Gastroesophageal sphincter (tissue), 3 donors: ENCODE data around the gene RPGRIP1L.

ENCODE experiments used
- CTCF ChIP-seq, 4 experiments: fragments of 200-600 bp in 2 of 4; fragments of 450-650 bp in 2 of 4; sonication (generic) in 1 of 4; IDR thresholded peaks; one replicate each; pipeline ENCODE4 v1.5.1; 2017 to 2019; ENCODE audit warnings: antibody characterized with exemption in 4 of 4, mild to moderate bottlenecking in 2 of 4, moderate library complexity in 2 of 4
- POLR2A ChIP-seq, 2 donors: fragments of 450-650 bp; IDR thresholded peaks; one replicate each; pipeline ENCODE4 v1.6.1; 2017; ENCODE audit warnings: antibody characterized with exemption in 2 of 2, mild to moderate bottlenecking in 2 of 2, moderate library complexity in 1 of 2
- POLR2AphosphoS5 ChIP-seq: sonication (generic); formaldehyde crosslinking; IDR thresholded peaks from one replicate; pipeline ENCODE4 v1.6.1; 2017; ENCODE audit warnings: antibody characterized with exemption

- TF ChIP-seq CTCF (IDR thresholded peaks at IDR 0.05), result no peak
- no peak for TF ChIP-seq POLR2A (IDR thresholded peaks at IDR 0.05)
- no peak for TF ChIP-seq POLR2AphosphoS5
These were observed 31.2 kb upstream of the RPGRIP1L start for GRCh38 chr16:53734908-53735307.
